GM23338 (cell line): ENCODE data around the gene ACBD3. TPM values are rescaled to one million over a fixed set of nuclear protein-coding genes. Genes with fewer than 3 reads are reported as not detected.

Source experiments
- ATAC-seq: fragments of 200-7000 bp; cut with Tn5 transposase; 3 replicates; pipeline ENCODE4 v1.9.1; 2020
- DNase-seq: peaks from one replicate; pipeline ENCODE4 v3.0.0-alpha.2; 2015; ENCODE audit warnings: low spot score
- H2AFZ ChIP-seq: fragments of 200-600 bp; sonication (generic); 2 replicates; pipeline ENCODE4 v1.8.0; 2016; ENCODE audit warnings: antibody characterized with exemption, mild to moderate bottlenecking, moderate library complexity
- H3F3A ChIP-seq: fragments of 200-600 bp; sonication (generic); replicated peaks from 2 replicates; pipeline ENCODE4 v1.8.0; 2017; ENCODE audit warnings: antibody characterized with exemption, mixed run types, low read depth
- H3K27ac ChIP-seq: fragments of 200-600 bp; sonication (generic); 2 replicates; pipeline ENCODE4 v1.6.1; 2016; ENCODE audit warnings: low read depth
- H3K27me3 ChIP-seq: fragments of 200-600 bp; sonication (generic); 2 replicates; pipeline ENCODE4 v1.8.0; 2016; ENCODE audit warnings: mild to moderate bottlenecking, mixed run types, moderate library complexity; ENCODE audit not compliant: insufficient read depth
- H3K36me3 ChIP-seq: fragments of 200-600 bp; sonication (generic); 2 replicates; pipeline ENCODE4 v1.8.0; 2016; ENCODE audit warnings: mild to moderate bottlenecking; ENCODE audit not compliant: insufficient read depth
- H3K4me1 ChIP-seq: fragments of 200-600 bp; sonication (generic); 2 replicates; pipeline ENCODE4 v1.8.0; 2016; ENCODE audit warnings: mild to moderate bottlenecking, moderate library complexity; ENCODE audit not compliant: insufficient read depth
- H3K4me2 ChIP-seq: fragments of 200-600 bp; sonication (generic); 2 replicates; pipeline ENCODE4 v1.7.1; 2017; ENCODE audit warnings: mixed run types
- H3K4me3 ChIP-seq: fragments of 200-600 bp; sonication (generic); 2 replicates; pipeline ENCODE4 v1.6.1; 2016; ENCODE audit warnings: mixed run types
- H3K79me2 ChIP-seq: fragments of 200-600 bp; sonication (generic); replicated peaks from 2 replicates; pipeline ENCODE4 v1.8.0; 2017; ENCODE audit warnings: mild to moderate bottlenecking; ENCODE audit not compliant: insufficient read depth
- H3K9me2 ChIP-seq: fragments of 200-600 bp; sonication (generic); 2 replicates; pipeline ENCODE4 v1.8.0; 2017; ENCODE audit not compliant: insufficient read depth
- H4K20me1 ChIP-seq: fragments of 200-600 bp; sonication (generic); replicated peaks from 2 replicates; pipeline ENCODE4 v1.8.0; 2017; ENCODE audit warnings: mild to moderate bottlenecking; ENCODE audit not compliant: insufficient read depth
- H3K27ac Mint-ChIP-seq: 2 replicates; pipeline ENCODE4 v1.8.0; 2020; ENCODE audit warnings: inconsistent platforms, mild to moderate bottlenecking, moderate library complexity, mixed read lengths
- H3K27me3 Mint-ChIP-seq: 3 replicates; pipeline ENCODE4 v1.8.0; 2022; ENCODE audit warnings: low read depth, mild to moderate bottlenecking, moderate library complexity, mixed read lengths, inconsistent platforms; ENCODE audit not compliant: insufficient read depth, poor library complexity
- H3K36me3 Mint-ChIP-seq: 3 replicates; pipeline ENCODE4 v1.8.0; 2021; ENCODE audit warnings: low read depth, mild to moderate bottlenecking, inconsistent platforms, moderate library complexity, mixed read lengths
- H3K4me1 Mint-ChIP-seq: 3 replicates; pipeline ENCODE4 v1.8.0; 2020; ENCODE audit warnings: mild to moderate bottlenecking, inconsistent platforms, mixed read lengths
- H3K4me3 Mint-ChIP-seq: 3 replicates; pipeline ENCODE4 v1.8.0; 2021; ENCODE audit warnings: moderate library complexity, mild to moderate bottlenecking, inconsistent platforms, mixed read lengths
- H3K9me3 Mint-ChIP-seq: 3 replicates; pipeline ENCODE4 v1.8.0; 2020; ENCODE audit warnings: moderate library complexity, mild to moderate bottlenecking, inconsistent platforms, mixed read lengths
- CREB1 ChIP-seq: fragments of 250-450 bp; sonication (Bioruptor Pico); IDR thresholded peaks from 2 replicates; pipeline ENCODE4 v1.5.0; 2020; ENCODE audit warnings: low read depth, mild to moderate bottlenecking, moderate library complexity
- EZH2phosphoT487 ChIP-seq: fragments of 200-600 bp; sonication (generic); IDR thresholded peaks from one replicate; pipeline ENCODE4 v1.8.1; 2018; ENCODE audit warnings: antibody characterized with exemption; ENCODE audit not compliant: unreplicated experiment
- JUNB ChIP-seq: IDR thresholded peaks from one replicate; pipeline ENCODE4 v1.6.1; 2016; ENCODE audit warnings: antibody characterized with exemption; ENCODE audit not compliant: unreplicated experiment
- NANOG ChIP-seq: IDR thresholded peaks from 2 replicates; pipeline ENCODE4 v1.6.1; 2016; ENCODE audit warnings: antibody characterized with exemption, borderline replicate concordance
- POLR2AphosphoS5 ChIP-seq: IDR thresholded peaks from 2 replicates; pipeline ENCODE4 v1.6.1; 2016; ENCODE audit warnings: antibody characterized with exemption, low read depth
- ZNF114 ChIP-seq: fragments of 250-450 bp; sonication (Bioruptor Pico); IDR thresholded peaks from 2 replicates; pipeline ENCODE4 v1.5.0; 2020; ENCODE audit warnings: mild to moderate bottlenecking, moderate library complexity
- ZNF331 ChIP-seq: fragments of 250-450 bp; sonication (Bioruptor Pico); IDR thresholded peaks from 2 replicates; pipeline ENCODE4 v1.5.0; 2020; ENCODE audit warnings: low read depth, mild to moderate bottlenecking, moderate library complexity
- ZNF462 ChIP-seq: fragments of 250-450 bp; sonication (Bioruptor Pico); IDR thresholded peaks from 2 replicates; pipeline ENCODE4 v1.5.0; 2020; ENCODE audit warnings: mild to moderate bottlenecking, moderate library complexity
- polyA plus RNA-seq: library from polyadenylated mRNA; unstranded; fragments of >200 nt; fragmentation: Nextera tagmentation; extraction: Ambion mirVana; gene quantifications from 2 replicates; pipeline ENCODE4 v1.2.1, GENCODE V29; 2016
- total RNA-seq: library from RNA; depleted of rRNA; stranded (reverse); fragments of >200 nt; shearing (Covaris generic); gene quantifications from 2 replicates; pipeline ENCODE4 v1.2.3, GENCODE V29; 2014

The ACBD3 gene
- total and polyA plus RNA-seq, 2 experiments from 2014 or later: 17.1 to 36.2 TPM

DNA sequence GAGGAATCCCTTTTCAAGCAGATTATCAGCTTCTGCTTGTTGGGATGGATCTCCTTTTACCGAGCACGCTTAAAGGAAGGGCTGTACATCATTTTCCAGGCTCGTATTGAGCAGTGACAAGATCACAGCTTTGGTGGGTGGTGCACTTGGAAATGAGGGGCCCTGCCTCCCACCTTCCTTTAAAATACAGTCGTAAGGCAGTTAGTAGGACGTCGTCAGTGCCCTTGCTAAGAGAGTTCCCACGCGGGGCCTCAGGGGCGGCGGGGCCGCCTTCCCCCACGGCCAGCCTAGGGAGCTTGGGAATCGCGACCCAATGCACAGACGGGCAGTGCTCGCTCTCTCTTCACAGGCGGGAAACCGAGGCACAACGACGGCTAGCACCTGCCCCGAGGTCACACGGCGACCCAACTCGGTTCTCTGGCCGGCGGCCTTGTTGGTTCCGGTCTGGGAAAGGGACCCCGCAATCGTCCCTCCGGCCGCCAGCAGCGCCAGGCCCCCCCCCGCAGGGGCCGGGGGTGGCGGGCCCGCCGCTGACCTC is 65.4 kb downstream of the ACBD3 start:
- H3K36me3 ChIP-seq: no peaks in the 10 kb centered on the region
- Mint-ChIP-seq H3K27ac (no peak overlapping the region), H3K27me3 (peaks cover 34% of the 10 kb centered on the region), H3K36me3 (0 out of 3 replicates have a peak, but pooled peaks cover under 1% of the 10 kb centered on the region), H3K9me3 (peaks cover 1% of the 10 kb centered on the region; the same call in 2 of the 3 replicates), H3K4me1 (peaks cover 47% of the 10 kb centered on the region), H3K4me3 (peak overlapping the region; percentile 74)
- H3K79me2 ChIP-seq: no peaks in the 10 kb centered on the region
- no peaks in the 10 kb centered on the region for H3K9me2 ChIP-seq
- H3K27ac ChIP-seq: no peak overlapping the region
- peaks cover 13% of the 10 kb centered on the region for H3K27me3 ChIP-seq
- peaks cover 40% of the 10 kb centered on the region for H3K4me1 ChIP-seq
- ATAC-seq (no peak), DNase-seq (no peak)
- no peaks in the 10 kb centered on the region for H4K20me1 ChIP-seq
- peak overlapping the region; percentile 86 for H3K4me3 ChIP-seq
- H3F3A ChIP-seq: 0 out of 2 replicates have a peak, but pooled peaks cover 10% of the 10 kb centered on the region
- H3K4me2 ChIP-seq: peak overlapping the region; percentile 94
- TF ChIP-seq ZNF331 (no peak), EZH2phosphoT487 (no peak), POLR2AphosphoS5 (no peak), ZNF114 (no peak), CREB1 (no peak)
- H2AFZ ChIP-seq: peak overlapping the region; percentile 85

DNA sequence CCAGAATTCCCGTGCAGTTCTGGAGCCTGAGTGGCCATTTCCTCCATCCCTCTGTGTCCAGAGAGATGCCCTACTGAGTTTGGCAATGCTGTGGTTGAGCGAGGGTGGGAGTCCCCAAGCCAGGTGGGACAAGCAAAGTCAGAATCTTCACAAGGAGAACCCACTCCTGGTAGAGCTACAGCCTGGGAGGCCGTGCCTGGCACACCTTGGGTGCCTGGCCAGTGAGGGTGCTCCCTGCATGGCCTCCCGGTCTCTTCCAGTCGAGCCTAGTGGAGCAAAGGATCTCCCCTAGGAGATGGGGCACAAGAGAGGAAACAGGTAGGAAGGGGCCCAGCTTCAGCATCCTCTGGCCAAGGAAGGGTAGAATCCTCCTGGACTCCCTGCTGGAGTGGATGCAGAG is 66.1 kb downstream of the ACBD3 start:
- H3K4me3 Mint-ChIP-seq: peak overlapping the region; percentile 74; the same call in 2 of the 3 replicates
- peaks cover 34% of the 10 kb centered on the region for H3K27me3 Mint-ChIP-seq
- H3K4me2 ChIP-seq: peak overlapping the region; percentile 94; the same call in 1 of the 2 replicates

More for the DNA sequence above, 66.1 kb downstream of the ACBD3 start:
- H4K20me1 ChIP-seq: no peaks in the 10 kb centered on the region
- H3F3A ChIP-seq: 0 out of 2 replicates have a peak, but pooled peaks cover 10% of the 10 kb centered on the region
- no peak overlapping the region for H3K27ac ChIP-seq
- no peak for TF ChIP-seq NANOG
- TF ChIP-seq JUNB: no peak
- no peak for TF ChIP-seq CREB1
- no peak for TF ChIP-seq POLR2AphosphoS5
- no peak for TF ChIP-seq ZNF462
- no peak for TF ChIP-seq ZNF114
- no peak for TF ChIP-seq ZNF331
- H3K9me2 ChIP-seq: no peaks in the 10 kb centered on the region
- DNase-seq (no peak), ATAC-seq (no peak)
- H3K36me3 ChIP-seq: no peaks in the 10 kb centered on the region
- H3K27ac Mint-ChIP-seq: no peak overlapping the region
- H2AFZ ChIP-seq: peak overlapping the region; percentile 85
- no peak overlapping the region for H3K4me3 ChIP-seq
- H3K9me3 Mint-ChIP-seq: peaks cover 7% of the 10 kb centered on the region; the same call in 2 of the 3 replicates
- peaks cover 38% of the 10 kb centered on the region for H3K4me1 ChIP-seq
- H3K4me1 Mint-ChIP-seq: peaks cover 45% of the 10 kb centered on the region
- H3K27me3 ChIP-seq: peaks cover 13% of the 10 kb centered on the region
- H3K36me3 Mint-ChIP-seq: 0 out of 3 replicates have a peak, but pooled peaks cover 3% of the 10 kb centered on the region
- no peaks in the 10 kb centered on the region for H3K79me2 ChIP-seq
